ENCODE measurements around the gene CA10. TPM values are rescaled to one million over a fixed set of nuclear protein-coding genes. Genes with fewer than 3 reads are reported as not detected.

Gene CA10
- total and polyA plus RNA-seq, 9 of the 15 experiments (the other 6 are each of a cell fraction or from before 2014, with no cell fraction given) = not detected

- TF ChIP-seq ELK1 (CRISPR knock-in tag; IDR thresholded peaks at IDR 0.05) = no peak
- TF ChIP-seq CREBBP (IDR thresholded peaks at IDR 0.05; ENCODE audit: low read depth, low read length) = no peak
- no peak for TF ChIP-seq KLF16 (IDR thresholded peaks at IDR 0.05)
- TF ChIP-seq TCF7L2 (IDR thresholded peaks at IDR 0.05; ENCODE audit: low read depth, low read length) = no peak
- TF ChIP-seq ZNF224 (CRISPR knock-in tag; IDR thresholded peaks at IDR 0.05) = no peak
- no peak for TF ChIP-seq ZNF609 (CRISPR knock-in tag; IDR thresholded peaks at IDR 0.05; ENCODE audit: borderline replicate concordance)
- TF ChIP-seq TCF3 (CRISPR knock-in tag; IDR thresholded peaks at IDR 0.05) = no peak
Observed at GRCh38 chr17:52124993-52125392, 33.5 kb downstream of the CA10 start (continued).

Data from K562 (cell line).